Panc1 (cell line): ENCODE measurements around the gene ADAT2. TPM values are rescaled to one million over a fixed set of nuclear protein-coding genes. Genes with fewer than 3 reads are reported as not detected.
A peak's percentile ranks its signal among the peaks of the same experiment; 100 is the strongest.

Source experiments
- ATAC-seq: fragments of 200-7000 bp; cut with Tn5 transposase; 2 replicates; pipeline ENCODE4 v1.9.1; 2020; ENCODE audit warnings: mild to moderate bottlenecking, moderate library complexity
- BruUV-seq: library from RNA; stranded (reverse); fragments of 400-500 nt; replicated peaks from 2 replicates; lab custom pipeline; 2021; lab: Mats Ljungman, UMichigan
- CTCF ChIA-PET: fragments of 300-600 bp; sonication (Branson Sonifier 250); formaldehyde crosslinking; loops from one replicate; lab custom pipeline; 2022; ENCODE audit warnings: antibody characterized with exemption; lab: Charles Lee
- POLR2A ChIA-PET: fragments of 300-600 bp; sonication (Branson Sonifier 250); formaldehyde crosslinking; loops from one replicate; lab custom pipeline; 2022; ENCODE audit warnings: antibody characterized with exemption; lab: Charles Lee
- DNase-seq: peaks from one replicate; pipeline ENCODE4 v3.0.0-alpha.2; 2010; ENCODE audit warnings: low read depth, low spot score
- H3K27ac ChIP-seq: 2 replicates; pipeline ENCODE4 v1.5.1; 2011; ENCODE audit warnings: mild to moderate bottlenecking, low read length, inconsistent platforms
- H3K27me3 ChIP-seq: fragments of 200-500 bp; sonication (Bioruptor generic); 2 replicates; pipeline ENCODE4 v1.6.0; 2014; ENCODE audit warnings: low read length, inconsistent platforms; ENCODE audit not compliant: control insufficient read depth, insufficient read depth
- H3K36me3 ChIP-seq: fragments of 200-500 bp; sonication (Bioruptor generic); 2 replicates; pipeline ENCODE4 v1.5.1; 2014; ENCODE audit warnings: inconsistent platforms, mild to moderate bottlenecking, low read length, moderate library complexity; ENCODE audit not compliant: control insufficient read depth, insufficient read depth
- H3K4me1 ChIP-seq: 2 replicates; pipeline ENCODE4 v1.5.1; 2011; ENCODE audit warnings: inconsistent platforms, mild to moderate bottlenecking, low read length, moderate library complexity; ENCODE audit not compliant: control insufficient read depth, insufficient read depth
- H3K4me3 ChIP-seq, 2 experiments: 2 replicates each; pipeline ENCODE4 v1.5.1; 2011 to 2012; ENCODE audit warnings: low read depth in 2 of 2, low read length in 2 of 2, mild to moderate bottlenecking in 2 of 2, inconsistent platforms in 1 of 2, moderate library complexity in 1 of 2
- H3K9me3 ChIP-seq: fragments of 200-500 bp; sonication (Bioruptor generic); 2 replicates; pipeline ENCODE4 v1.5.1; 2014; ENCODE audit warnings: low read depth, mild to moderate bottlenecking, inconsistent platforms, low read length, moderate library complexity; ENCODE audit not compliant: control insufficient read depth, insufficient read depth
- POLR2AphosphoS5 ChIP-seq: IDR thresholded peaks from 2 replicates; pipeline ENCODE4 v1.6.1; 2012; ENCODE audit warnings: mild to moderate bottlenecking, low read depth, low read length, moderate library complexity
- SIN3A ChIP-seq: IDR thresholded peaks from 2 replicates; pipeline ENCODE4 v1.6.1; 2012; ENCODE audit warnings: low read depth, mild to moderate bottlenecking, low read length, moderate library complexity, borderline replicate concordance; ENCODE audit not compliant: insufficient read depth
- TCF7L2 ChIP-seq: IDR thresholded peaks from 2 replicates; pipeline ENCODE4 v1.6.1; 2011; ENCODE audit warnings: mild to moderate bottlenecking, low read depth, low read length, inconsistent platforms
- in situ Hi-C: cut with HindIII; loops from 2 replicates; pipeline ENCODE4 v1.10.0; 2016; ENCODE audit warnings: low sequenced_read_pairs, low pct_unique_long_range_greater_than_20kb
- intact Hi-C: fragments of 100-400 bp; cut with micrococcal nuclease; formaldehyde crosslinking; loops from one replicate; pipeline ENCODE4 v1.10.0; 2022; ENCODE audit not compliant: unreplicated experiment
- total RNA-seq: library from RNA; stranded (reverse); gene quantifications from one replicate; pipeline ENCODE4 v1.2.1, GENCODE V29; 2021; ENCODE audit not compliant: unreplicated experiment
- TF ChIP-seq, protein P1 (sequence below): fragments of 450-650 bp; IDR thresholded peaks from 2 replicates; pipeline ENCODE4 v1.5.1; 2017; ENCODE audit warnings: mild to moderate bottlenecking
- TF ChIP-seq, protein P2 (sequence below), 2 experiments: IDR thresholded peaks; 2 replicates each; pipeline ENCODE4 v1.6.1; 2011 to 2012; ENCODE audit warnings: low read depth in 2 of 2, control low read depth in 1 of 2, low read length in 1 of 2, mild to moderate bottlenecking in 1 of 2, moderate library complexity in 1 of 2; ENCODE audit not compliant: insufficient read depth in 1 of 2

The ADAT2 gene
- total RNA-seq, 1 experiment from 2014 or later: 6.4 TPM

DNA sequence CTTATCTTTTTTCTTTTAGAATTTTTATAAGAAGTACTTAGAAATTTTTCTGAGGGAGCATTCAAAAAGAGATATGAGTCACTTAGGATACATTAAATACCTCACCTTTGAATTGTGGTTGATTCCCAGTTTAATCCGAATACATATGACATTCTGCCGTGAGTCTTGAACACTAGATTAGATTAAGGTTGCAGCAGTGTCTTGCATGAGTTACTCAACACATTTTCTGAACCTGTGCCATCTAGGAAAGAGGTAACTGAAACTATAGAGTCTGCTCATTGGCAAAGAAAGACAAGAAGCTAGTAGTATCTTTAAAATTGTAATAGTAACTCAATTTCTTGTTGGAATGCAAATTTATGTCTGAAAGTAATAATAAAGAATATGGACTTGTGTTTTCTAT is 15.1 kb upstream of the ADAT2 start:
- intact Hi-C loops (no loop called here), in situ Hi-C loops (no loop called here)
- Histone ChIP-seq H3K4me3 (no peak overlapping the region), H3K27ac (no peak overlapping the region), H3K4me1 (no peaks in the 10 kb centered on the region), H3K9me3 (no peaks in the 10 kb centered on the region), H3K27me3 (no peaks in the 10 kb centered on the region), H3K36me3 (no peaks in the 10 kb centered on the region; the same call in 1 of the 2 replicates)
- TF ChIP-seq SIN3A: no peak
- no peak for TF ChIP-seq POLR2AphosphoS5
- no peak for TF ChIP-seq TCF7L2
- TF ChIP-seq, protein P1, sequence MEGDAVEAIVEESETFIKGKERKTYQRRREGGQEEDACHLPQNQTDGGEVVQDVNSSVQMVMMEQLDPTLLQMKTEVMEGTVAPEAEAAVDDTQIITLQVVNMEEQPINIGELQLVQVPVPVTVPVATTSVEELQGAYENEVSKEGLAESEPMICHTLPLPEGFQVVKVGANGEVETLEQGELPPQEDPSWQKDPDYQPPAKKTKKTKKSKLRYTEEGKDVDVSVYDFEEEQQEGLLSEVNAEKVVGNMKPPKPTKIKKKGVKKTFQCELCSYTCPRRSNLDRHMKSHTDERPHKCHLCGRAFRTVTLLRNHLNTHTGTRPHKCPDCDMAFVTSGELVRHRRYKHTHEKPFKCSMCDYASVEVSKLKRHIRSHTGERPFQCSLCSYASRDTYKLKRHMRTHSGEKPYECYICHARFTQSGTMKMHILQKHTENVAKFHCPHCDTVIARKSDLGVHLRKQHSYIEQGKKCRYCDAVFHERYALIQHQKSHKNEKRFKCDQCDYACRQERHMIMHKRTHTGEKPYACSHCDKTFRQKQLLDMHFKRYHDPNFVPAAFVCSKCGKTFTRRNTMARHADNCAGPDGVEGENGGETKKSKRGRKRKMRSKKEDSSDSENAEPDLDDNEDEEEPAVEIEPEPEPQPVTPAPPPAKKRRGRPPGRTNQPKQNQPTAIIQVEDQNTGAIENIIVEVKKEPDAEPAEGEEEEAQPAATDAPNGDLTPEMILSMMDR: no peak
- TF ChIP-seq, protein P2, sequence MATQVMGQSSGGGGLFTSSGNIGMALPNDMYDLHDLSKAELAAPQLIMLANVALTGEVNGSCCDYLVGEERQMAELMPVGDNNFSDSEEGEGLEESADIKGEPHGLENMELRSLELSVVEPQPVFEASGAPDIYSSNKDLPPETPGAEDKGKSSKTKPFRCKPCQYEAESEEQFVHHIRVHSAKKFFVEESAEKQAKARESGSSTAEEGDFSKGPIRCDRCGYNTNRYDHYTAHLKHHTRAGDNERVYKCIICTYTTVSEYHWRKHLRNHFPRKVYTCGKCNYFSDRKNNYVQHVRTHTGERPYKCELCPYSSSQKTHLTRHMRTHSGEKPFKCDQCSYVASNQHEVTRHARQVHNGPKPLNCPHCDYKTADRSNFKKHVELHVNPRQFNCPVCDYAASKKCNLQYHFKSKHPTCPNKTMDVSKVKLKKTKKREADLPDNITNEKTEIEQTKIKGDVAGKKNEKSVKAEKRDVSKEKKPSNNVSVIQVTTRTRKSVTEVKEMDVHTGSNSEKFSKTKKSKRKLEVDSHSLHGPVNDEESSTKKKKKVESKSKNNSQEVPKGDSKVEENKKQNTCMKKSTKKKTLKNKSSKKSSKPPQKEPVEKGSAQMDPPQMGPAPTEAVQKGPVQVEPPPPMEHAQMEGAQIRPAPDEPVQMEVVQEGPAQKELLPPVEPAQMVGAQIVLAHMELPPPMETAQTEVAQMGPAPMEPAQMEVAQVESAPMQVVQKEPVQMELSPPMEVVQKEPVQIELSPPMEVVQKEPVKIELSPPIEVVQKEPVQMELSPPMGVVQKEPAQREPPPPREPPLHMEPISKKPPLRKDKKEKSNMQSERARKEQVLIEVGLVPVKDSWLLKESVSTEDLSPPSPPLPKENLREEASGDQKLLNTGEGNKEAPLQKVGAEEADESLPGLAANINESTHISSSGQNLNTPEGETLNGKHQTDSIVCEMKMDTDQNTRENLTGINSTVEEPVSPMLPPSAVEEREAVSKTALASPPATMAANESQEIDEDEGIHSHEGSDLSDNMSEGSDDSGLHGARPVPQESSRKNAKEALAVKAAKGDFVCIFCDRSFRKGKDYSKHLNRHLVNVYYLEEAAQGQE (IDR thresholded peaks at IDR 0.05; ENCODE audit: insufficient read depth in 1 of 2, low read depth in 2 of 2, low read length in 1 of 2): no peak
- POLR2A ChIA-PET: no interaction called here
- CTCF ChIA-PET: no interaction called here
- ATAC-seq (no peak), DNase-seq (no peak)
- no TSS peak for BruUV-seq

DNA sequence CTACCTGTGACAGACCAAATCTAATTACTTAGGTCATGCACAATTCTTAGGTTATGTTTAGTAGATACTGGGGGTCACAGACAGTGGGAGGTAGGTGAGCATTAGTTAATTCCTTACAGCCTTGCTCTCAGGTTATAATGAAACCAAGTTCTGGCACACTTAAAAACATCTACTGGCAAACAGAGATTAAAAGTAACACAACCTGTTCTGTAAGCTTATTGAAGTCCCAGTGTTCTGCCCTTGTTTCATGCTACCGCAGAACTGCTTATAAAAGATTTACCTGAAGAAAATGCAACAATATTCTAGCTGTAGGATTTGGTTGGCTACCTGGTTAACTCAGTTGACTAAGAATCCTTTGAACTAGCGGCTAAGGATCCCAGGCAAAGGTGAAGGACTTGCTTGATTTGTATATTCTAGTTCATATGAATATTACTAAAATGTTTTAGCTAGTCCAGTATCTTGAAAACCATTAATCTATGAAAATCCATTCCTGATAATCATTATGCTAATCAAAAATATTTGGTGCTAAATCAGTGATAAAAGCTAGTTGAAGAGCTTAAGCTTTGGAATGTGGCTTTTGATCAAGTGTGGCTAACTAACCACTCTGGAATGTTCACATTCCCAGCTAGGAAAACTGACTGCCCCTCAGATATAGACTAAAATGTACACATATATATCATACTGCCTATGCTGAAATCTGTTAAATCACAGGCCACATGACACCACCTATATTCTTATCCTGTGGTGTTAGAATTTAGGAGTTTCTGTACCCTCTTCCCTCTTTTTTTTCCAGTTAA is 7.3 kb upstream of the ADAT2 start:
- TF ChIP-seq SIN3A: no peak
- TF ChIP-seq TCF7L2: no peak
- ChIA-PET POLR2A (no interaction called here), CTCF (no interaction called here)
- Histone ChIP-seq H3K27ac (no peak overlapping the region), H3K4me1 (peaks cover 2% of the 10 kb centered on the region; the same call in 1 of the 2 replicates), H3K27me3 (no peaks in the 10 kb centered on the region), H3K4me3 (no peak overlapping the region), H3K36me3 (no peaks in the 10 kb centered on the region; the same call in 1 of the 2 replicates), H3K9me3 (no peaks in the 10 kb centered on the region)
- intact Hi-C loops: no loop called here
- BruUV-seq: no TSS peak
- ATAC-seq: no peak
- no peak for DNase-seq
- in situ Hi-C loops: no loop called here

DNA sequence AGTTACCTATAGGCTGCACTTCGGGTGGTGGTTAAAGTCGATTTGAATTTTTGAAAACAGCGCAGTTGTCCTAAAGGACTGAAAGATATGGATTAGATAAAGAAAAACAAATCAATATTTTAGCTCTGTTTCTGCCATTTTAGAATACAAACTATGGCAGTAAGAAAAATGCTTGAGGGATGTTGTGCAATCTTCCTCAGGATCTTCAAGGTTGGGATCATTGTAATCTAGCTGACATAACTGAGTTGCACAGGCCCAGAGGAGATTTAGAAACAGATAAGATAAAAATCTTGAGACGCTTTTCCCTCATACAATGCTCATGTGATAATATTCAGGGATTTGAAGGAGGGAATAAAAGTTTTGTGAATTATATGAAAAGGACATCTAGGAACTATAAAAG is 1.0 kb upstream of the ADAT2 start:
- Histone ChIP-seq H3K27me3 (no peaks in the 10 kb centered on the region), H3K4me1 (peaks cover 14% of the 10 kb centered on the region), H3K9me3 (no peaks in the 10 kb centered on the region), H3K4me3 (peak overlapping the region; percentile 89 to 92), H3K36me3 (peaks cover 2% of the 10 kb centered on the region; the same call in 1 of the 2 replicates), H3K27ac (peak overlapping the region; percentile 95)
- BruUV-seq: TSS peak; percentile 72
- intact Hi-C loops (no loop called here), in situ Hi-C loops (no loop called here)
- TF ChIP-seq SIN3A (no peak), TCF7L2 (no peak), POLR2AphosphoS5 (no peak)
- TF ChIP-seq, protein P2 (IDR thresholded peaks at IDR 0.05; ENCODE audit: insufficient read depth in 1 of 2, low read depth in 2 of 2, low read length in 1 of 2): no peak
- TF ChIP-seq, protein P1: no peak
- ATAC-seq (no peak), DNase-seq (no peak)
- POLR2A ChIA-PET: no interaction called here
- CTCF ChIA-PET: no interaction called here
